NCI-H2029 (cell line): ENCODE measurements around the gene INTS2.
"Not testable (repeated sequence)": the region's sequence is repeated elsewhere in the genome, so short reads cannot be mapped to it uniquely, and the experiment has no call there.

Experiments used
- DNase-seq: peaks from one replicate; lab custom pipeline; 2025; lab: John Stamatoyannopoulos, UW

The INTS2 gene

DNA sequence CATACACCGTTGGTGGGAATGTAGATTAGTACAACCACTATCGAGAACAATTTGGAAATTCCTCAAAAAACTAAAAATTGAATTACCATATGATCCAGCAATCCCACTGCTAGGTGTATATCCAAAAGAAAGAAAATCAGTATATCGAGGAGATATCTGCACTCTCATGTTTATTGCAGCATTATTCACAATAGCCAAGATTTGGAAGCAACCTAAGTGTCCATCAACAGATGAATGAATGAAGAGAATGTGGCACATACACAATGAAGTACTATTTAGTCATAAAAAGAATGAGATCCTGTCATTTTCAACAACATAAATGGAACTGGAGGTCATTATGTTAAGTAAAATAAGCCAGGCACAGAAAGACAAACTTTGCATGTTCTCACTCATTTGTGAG is 108.5 kb downstream of the INTS2 start:
- DNase-seq, result not testable (repeated sequence)

DNA sequence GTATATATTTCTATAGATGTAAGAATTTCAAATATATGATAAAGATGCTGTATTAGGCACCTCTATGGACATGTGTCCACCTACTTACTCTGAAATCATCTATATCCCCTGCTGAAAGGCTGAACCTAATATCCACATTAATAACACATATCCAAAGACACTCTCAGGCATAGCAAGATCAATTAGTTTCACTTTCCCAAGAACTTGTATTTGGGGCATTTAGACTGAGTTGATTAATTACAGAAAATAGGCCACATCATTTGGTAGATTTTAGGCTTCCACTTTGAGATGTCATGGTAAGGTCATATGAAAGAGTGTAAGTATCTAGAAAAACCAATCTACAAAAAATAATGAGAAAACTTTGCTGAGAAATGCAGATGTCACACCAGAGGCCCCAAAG is 109.6 kb downstream of the INTS2 start:
- DNase-seq, result no peak

DNA sequence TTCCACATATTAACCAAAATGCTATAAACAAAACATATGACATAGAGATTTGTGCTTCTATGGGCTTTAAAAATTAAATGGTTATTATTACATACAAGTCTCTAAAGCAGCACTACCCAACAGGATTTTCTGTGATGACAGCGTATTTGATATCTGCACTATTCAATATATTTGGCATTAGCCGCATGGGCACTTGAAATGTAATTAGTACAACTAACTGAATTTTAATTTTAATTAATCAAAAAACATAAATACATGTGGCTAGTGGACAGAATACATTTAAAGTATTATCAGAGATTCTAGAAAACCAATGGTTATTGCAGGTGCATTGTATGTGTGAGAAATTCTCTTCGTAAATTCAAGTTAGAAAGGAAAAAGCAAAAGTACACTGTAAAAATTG is 110.3 kb downstream of the INTS2 start:
- DNase-seq, result no peak

DNA sequence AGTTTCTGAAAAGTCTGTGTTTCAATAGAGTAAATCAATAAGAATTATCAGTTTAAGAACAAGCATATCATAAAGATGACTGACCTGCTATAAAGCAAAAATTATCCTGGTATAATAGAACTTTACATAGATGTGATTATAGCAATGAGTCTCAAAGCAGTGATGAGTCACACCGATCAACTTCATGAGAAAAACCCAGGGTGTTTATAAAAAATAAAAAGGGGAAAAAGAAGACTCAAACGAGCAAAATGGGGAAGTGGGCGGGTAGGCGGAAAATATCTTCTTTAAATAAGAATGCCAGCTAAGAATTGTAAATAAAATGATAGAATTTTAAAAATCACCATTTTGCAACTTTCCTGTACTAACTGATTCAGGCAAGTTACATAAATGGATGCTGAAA is 111.2 kb downstream of the INTS2 start:
- DNase-seq, result no peak

GRCh38 chr17:61815863-61816503 is 111.8 kb downstream of the INTS2 start:
- DNase-seq, result no peak
